Right ventricle myocardium superior (tissue), 1 donor: ENCODE data around the gene STAT5A. TPM values are rescaled to one million over a fixed set of nuclear protein-coding genes. Genes with fewer than 3 reads are reported as not detected.
A peak's percentile ranks its signal among the peaks of the same experiment; 100 is the strongest.
"Not testable (repeated sequence)": the region's sequence is repeated elsewhere in the genome, so short reads cannot be mapped to it uniquely, and the experiment has no call there.

Source experiments
- ATAC-seq: fragments of 200-7000 bp; cut with Tn5 transposase; one replicate; pipeline ENCODE4 v1.9.1; 2020; ENCODE audit warnings: mild to moderate bottlenecking; ENCODE audit not compliant: poor library complexity
- DNase-seq: peaks from one replicate; pipeline ENCODE4 v3.0.0-alpha.2; 2020
- intact Hi-C: fragments of 100-400 bp; cut with DNase I; formaldehyde crosslinking; loops from one replicate; pipeline ENCODE4 v1.11.2; 2022
- total RNA-seq: library from RNA; stranded (reverse); fragmentation: NEBNext Ultra II Directional; extraction: Animal tissue kit (Norgen Biotek cat#: 25700); gene quantifications from one replicate; pipeline ENCODE4 v1.2.1, GENCODE V29; 2021
- donor health status: DM: no; HTN: yes; CAD: no; lungs with severe emphysema.

Gene STAT5A
- total RNA-seq, 1 donor from 2014 or later: 14.9 TPM

GRCh38 chr17:42281571-42282096, 6.7 kb upstream of the STAT5A start:
- intact Hi-C loops: no loop called here
- DNase-seq (no peak), ATAC-seq (no peak)

- DNase-seq: no peak
- intact Hi-C loops: no loop called here
- no peak for ATAC-seq
Observed at GRCh38 chr17:42282478-42283080, 5.7 kb upstream of the STAT5A start.

- intact Hi-C loops: no loop called here
- DNase-seq (no peak), ATAC-seq (no peak)
Observed at GRCh38 chr17:42283241-42284023, 4.9 kb upstream of the STAT5A start.

- ATAC-seq (no peak), DNase-seq (no peak)
- intact Hi-C loops: no loop called here
Observed at GRCh38 chr17:42284024-42284369, 4.3 kb upstream of the STAT5A start.

GRCh38 chr17:42284566-42284965, 3.7 kb upstream of the STAT5A start:
- DNase-seq (no peak), ATAC-seq (no peak)
- intact Hi-C loops: no loop called here

GRCh38 chr17:42285346-42286050, 2.8 kb upstream of the STAT5A start:
- intact Hi-C loops: no loop called here
- DNase-seq: no peak
- ATAC-seq: no peak

- DNase-seq: peak; percentile 75
- intact Hi-C loops: no loop called here
- peak; percentile 30 for ATAC-seq
Observed at GRCh38 chr17:42286411-42287221, 1.7 kb upstream of the STAT5A start.

- intact Hi-C loops: no loop called here
- ATAC-seq (peak; percentile 45), DNase-seq (peak; percentile 71)
Observed at GRCh38 chr17:42287305-42287976, 857 bp upstream of the STAT5A start.

GRCh38 chr17:42288803-42289610, 709 bp downstream of the STAT5A start:
- DNase-seq (peak; percentile 72), ATAC-seq (peak; percentile 4)
- intact Hi-C loops: no loop called here

GRCh38 chr17:42289611-42290181, 1.4 kb downstream of the STAT5A start:
- intact Hi-C loops: no loop called here
- DNase-seq: no peak
- no peak for ATAC-seq

GRCh38 chr17:42290577-42290976, 2.3 kb downstream of the STAT5A start:
- DNase-seq (no peak), ATAC-seq (no peak)
- intact Hi-C loops: no loop called here

GRCh38 chr17:42291129-42291528, 2.8 kb downstream of the STAT5A start:
- intact Hi-C loops: no loop called here
- DNase-seq (no peak), ATAC-seq (no peak)

GRCh38 chr17:42294469-42295398, 6.4 kb downstream of the STAT5A start:
- DNase-seq: peak; percentile 13

GRCh38 chr17:42296012-42296411, 7.7 kb downstream of the STAT5A start:
- no peak for ATAC-seq
- no peak for DNase-seq
- intact Hi-C loops: no loop called here

More at GRCh38 chr17:42294469-42295398, 6.4 kb downstream of the STAT5A start:
- intact Hi-C loops: no loop called here
- no peak for ATAC-seq

- intact Hi-C loops, ATAC-seq, DNase-seq: not testable (repeated sequence)
Observed at GRCh38 chr17:42297775-42298174, 9.5 kb downstream of the STAT5A start.

- DNase-seq, ATAC-seq, intact Hi-C loops: not testable (repeated sequence)
Observed at GRCh38 chr17:42299361-42299760, 11.1 kb downstream of the STAT5A start.
